ENCODE results near the gene CNDP1.

CNDP1 gene

GRCh38 chr18:74507097-74507881, 27.0 kb upstream of the CNDP1 start:
- DNase-seq, result no peak

GRCh38 chr18:74507927-74508326, 26.4 kb upstream of the CNDP1 start:
- no peak for DNase-seq

- DNase-seq, result no peak
Measured at GRCh38 chr18:74508366-74508765, 25.9 kb upstream of the CNDP1 start.

- DNase-seq, result no peak
Measured at GRCh38 chr18:74508821-74509225, 25.5 kb upstream of the CNDP1 start.

GRCh38 chr18:74509856-74510769, 24.2 kb upstream of the CNDP1 start:
- no peak for DNase-seq

- DNase-seq, result no peak
Measured at GRCh38 chr18:74510770-74511095, 23.6 kb upstream of the CNDP1 start.

GRCh38 chr18:74511823-74512222, 22.5 kb upstream of the CNDP1 start:
- DNase-seq, result no peak

GRCh38 chr18:74512321-74513053, 21.8 kb upstream of the CNDP1 start:
- DNase-seq, result no peak

- no peak for DNase-seq
Measured at GRCh38 chr18:74513149-74513882, 21.0 kb upstream of the CNDP1 start.

GRCh38 chr18:74513883-74514205, 20.5 kb upstream of the CNDP1 start:
- no peak for DNase-seq

GRCh38 chr18:74514860-74515495, 19.3 kb upstream of the CNDP1 start:
- no peak for DNase-seq

GRCh38 chr18:74515620-74516231, 18.6 kb upstream of the CNDP1 start:
- DNase-seq, result no peak

GRCh38 chr18:74516271-74517235, 17.7 kb upstream of the CNDP1 start:
- DNase-seq, result no peak

GRCh38 chr18:74517236-74517630, 17.1 kb upstream of the CNDP1 start:
- no peak for DNase-seq

GRCh38 chr18:74518456-74519295, 15.6 kb upstream of the CNDP1 start:
- DNase-seq, result no peak

GRCh38 chr18:74519320-74520095, 14.8 kb upstream of the CNDP1 start:
- DNase-seq, result no peak

- DNase-seq, result no peak
Measured at GRCh38 chr18:74520096-74520833, 14.0 kb upstream of the CNDP1 start.

GRCh38 chr18:74521068-74521725, 13.1 kb upstream of the CNDP1 start:
- DNase-seq, result no peak

All from DMS153 (cell line).